Panc1 (cell line): ENCODE data around the gene CHP2. TPM values are rescaled to one million over a fixed set of nuclear protein-coding genes. Genes with fewer than 3 reads are reported as not detected.

ENCODE experiments used
- ATAC-seq: fragments of 200-7000 bp; cut with Tn5 transposase; 2 replicates; pipeline ENCODE4 v1.9.1; 2020; ENCODE audit warnings: mild to moderate bottlenecking, moderate library complexity
- BruUV-seq: library from RNA; stranded (reverse); fragments of 400-500 nt; replicated peaks from 2 replicates; lab custom pipeline; 2021; lab: Mats Ljungman, UMichigan
- CTCF ChIA-PET: fragments of 300-600 bp; sonication (Branson Sonifier 250); formaldehyde crosslinking; loops from one replicate; lab custom pipeline; 2022; ENCODE audit warnings: antibody characterized with exemption; lab: Charles Lee
- POLR2A ChIA-PET: fragments of 300-600 bp; sonication (Branson Sonifier 250); formaldehyde crosslinking; loops from one replicate; lab custom pipeline; 2022; ENCODE audit warnings: antibody characterized with exemption; lab: Charles Lee
- DNase-seq: peaks from one replicate; pipeline ENCODE4 v3.0.0-alpha.2; 2010; ENCODE audit warnings: low read depth, low spot score
- H3K27ac ChIP-seq: 2 replicates; pipeline ENCODE4 v1.5.1; 2011; ENCODE audit warnings: mild to moderate bottlenecking, low read length, inconsistent platforms
- H3K27me3 ChIP-seq: fragments of 200-500 bp; sonication (Bioruptor generic); 2 replicates; pipeline ENCODE4 v1.6.0; 2014; ENCODE audit warnings: low read length, inconsistent platforms; ENCODE audit not compliant: control insufficient read depth, insufficient read depth
- H3K36me3 ChIP-seq: fragments of 200-500 bp; sonication (Bioruptor generic); 2 replicates; pipeline ENCODE4 v1.5.1; 2014; ENCODE audit warnings: inconsistent platforms, mild to moderate bottlenecking, low read length, moderate library complexity; ENCODE audit not compliant: control insufficient read depth, insufficient read depth
- H3K4me1 ChIP-seq: 2 replicates; pipeline ENCODE4 v1.5.1; 2011; ENCODE audit warnings: inconsistent platforms, mild to moderate bottlenecking, low read length, moderate library complexity; ENCODE audit not compliant: control insufficient read depth, insufficient read depth
- H3K4me3 ChIP-seq, 2 experiments: 2 replicates each; pipeline ENCODE4 v1.5.1; 2011 to 2012; ENCODE audit warnings: low read depth in 2 of 2, low read length in 2 of 2, mild to moderate bottlenecking in 2 of 2, inconsistent platforms in 1 of 2, moderate library complexity in 1 of 2
- H3K9me3 ChIP-seq: fragments of 200-500 bp; sonication (Bioruptor generic); 2 replicates; pipeline ENCODE4 v1.5.1; 2014; ENCODE audit warnings: low read depth, mild to moderate bottlenecking, inconsistent platforms, low read length, moderate library complexity; ENCODE audit not compliant: control insufficient read depth, insufficient read depth
- POLR2AphosphoS5 ChIP-seq: IDR thresholded peaks from 2 replicates; pipeline ENCODE4 v1.6.1; 2012; ENCODE audit warnings: mild to moderate bottlenecking, low read depth, low read length, moderate library complexity
- SIN3A ChIP-seq: IDR thresholded peaks from 2 replicates; pipeline ENCODE4 v1.6.1; 2012; ENCODE audit warnings: low read depth, mild to moderate bottlenecking, low read length, moderate library complexity, borderline replicate concordance; ENCODE audit not compliant: insufficient read depth
- TCF7L2 ChIP-seq: IDR thresholded peaks from 2 replicates; pipeline ENCODE4 v1.6.1; 2011; ENCODE audit warnings: mild to moderate bottlenecking, low read depth, low read length, inconsistent platforms
- in situ Hi-C: cut with HindIII; loops from 2 replicates; pipeline ENCODE4 v1.10.0; 2016; ENCODE audit warnings: low sequenced_read_pairs, low pct_unique_long_range_greater_than_20kb
- intact Hi-C: fragments of 100-400 bp; cut with micrococcal nuclease; formaldehyde crosslinking; loops from one replicate; pipeline ENCODE4 v1.10.0; 2022; ENCODE audit not compliant: unreplicated experiment
- total RNA-seq: library from RNA; stranded (reverse); gene quantifications from one replicate; pipeline ENCODE4 v1.2.1, GENCODE V29; 2021; ENCODE audit not compliant: unreplicated experiment
- TF ChIP-seq, protein P1 (sequence below), 2 experiments: IDR thresholded peaks; 2 replicates each; pipeline ENCODE4 v1.6.1; 2011 to 2012; ENCODE audit warnings: low read depth in 2 of 2, control low read depth in 1 of 2, low read length in 1 of 2, mild to moderate bottlenecking in 1 of 2, moderate library complexity in 1 of 2; ENCODE audit not compliant: insufficient read depth in 1 of 2
- TF ChIP-seq, protein P2 (sequence below): fragments of 450-650 bp; IDR thresholded peaks from 2 replicates; pipeline ENCODE4 v1.5.1; 2017; ENCODE audit warnings: mild to moderate bottlenecking

Gene CHP2
- total RNA-seq, 1 experiment from 2014 or later: not detected

DNA sequence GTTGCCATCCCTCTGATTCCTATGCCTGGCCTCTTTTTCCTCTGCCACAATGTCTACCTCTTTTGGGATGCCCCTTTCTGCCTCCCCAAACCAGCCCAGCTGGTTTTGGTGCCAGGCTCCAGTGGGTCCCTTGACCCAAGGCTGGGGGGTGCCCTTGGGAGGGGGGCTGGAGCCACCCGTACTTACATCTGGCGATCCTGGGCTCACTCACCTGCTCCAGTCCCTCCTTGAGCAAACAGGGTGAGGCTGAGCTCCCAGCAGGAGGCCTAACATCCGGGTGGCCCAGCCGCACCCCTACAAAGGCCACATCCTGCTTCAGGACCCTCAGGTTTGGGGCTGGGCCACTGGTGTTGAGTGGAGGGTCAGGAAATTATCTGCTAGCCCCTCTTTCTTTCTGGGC, 43.0 kb upstream of the CHP2 start:
- Histone ChIP-seq H3K9me3 (peaks cover 4% of the 10 kb centered on the region; the same call in 1 of the 2 replicates), H3K36me3 (no peaks in the 10 kb centered on the region), H3K27ac (no peak overlapping the region), H3K4me1 (no peaks in the 10 kb centered on the region), H3K4me3 (no peak overlapping the region), H3K27me3 (peaks cover 5% of the 10 kb centered on the region; the same call in 1 of the 2 replicates)
- POLR2A ChIA-PET: no interaction called here
- BruUV-seq: no TSS peak
- DNase-seq (no peak), ATAC-seq (no peak)
- in situ Hi-C loops (no loop called here), intact Hi-C loops (no loop called here)
- CTCF ChIA-PET: no interaction called here
- TF ChIP-seq POLR2AphosphoS5 (no peak), TCF7L2 (no peak), SIN3A (no peak)
- TF ChIP-seq, protein P1, sequence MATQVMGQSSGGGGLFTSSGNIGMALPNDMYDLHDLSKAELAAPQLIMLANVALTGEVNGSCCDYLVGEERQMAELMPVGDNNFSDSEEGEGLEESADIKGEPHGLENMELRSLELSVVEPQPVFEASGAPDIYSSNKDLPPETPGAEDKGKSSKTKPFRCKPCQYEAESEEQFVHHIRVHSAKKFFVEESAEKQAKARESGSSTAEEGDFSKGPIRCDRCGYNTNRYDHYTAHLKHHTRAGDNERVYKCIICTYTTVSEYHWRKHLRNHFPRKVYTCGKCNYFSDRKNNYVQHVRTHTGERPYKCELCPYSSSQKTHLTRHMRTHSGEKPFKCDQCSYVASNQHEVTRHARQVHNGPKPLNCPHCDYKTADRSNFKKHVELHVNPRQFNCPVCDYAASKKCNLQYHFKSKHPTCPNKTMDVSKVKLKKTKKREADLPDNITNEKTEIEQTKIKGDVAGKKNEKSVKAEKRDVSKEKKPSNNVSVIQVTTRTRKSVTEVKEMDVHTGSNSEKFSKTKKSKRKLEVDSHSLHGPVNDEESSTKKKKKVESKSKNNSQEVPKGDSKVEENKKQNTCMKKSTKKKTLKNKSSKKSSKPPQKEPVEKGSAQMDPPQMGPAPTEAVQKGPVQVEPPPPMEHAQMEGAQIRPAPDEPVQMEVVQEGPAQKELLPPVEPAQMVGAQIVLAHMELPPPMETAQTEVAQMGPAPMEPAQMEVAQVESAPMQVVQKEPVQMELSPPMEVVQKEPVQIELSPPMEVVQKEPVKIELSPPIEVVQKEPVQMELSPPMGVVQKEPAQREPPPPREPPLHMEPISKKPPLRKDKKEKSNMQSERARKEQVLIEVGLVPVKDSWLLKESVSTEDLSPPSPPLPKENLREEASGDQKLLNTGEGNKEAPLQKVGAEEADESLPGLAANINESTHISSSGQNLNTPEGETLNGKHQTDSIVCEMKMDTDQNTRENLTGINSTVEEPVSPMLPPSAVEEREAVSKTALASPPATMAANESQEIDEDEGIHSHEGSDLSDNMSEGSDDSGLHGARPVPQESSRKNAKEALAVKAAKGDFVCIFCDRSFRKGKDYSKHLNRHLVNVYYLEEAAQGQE (IDR thresholded peaks at IDR 0.05; ENCODE audit: insufficient read depth in 1 of 2, low read depth in 2 of 2, low read length in 1 of 2): no peak
- TF ChIP-seq, protein P2, sequence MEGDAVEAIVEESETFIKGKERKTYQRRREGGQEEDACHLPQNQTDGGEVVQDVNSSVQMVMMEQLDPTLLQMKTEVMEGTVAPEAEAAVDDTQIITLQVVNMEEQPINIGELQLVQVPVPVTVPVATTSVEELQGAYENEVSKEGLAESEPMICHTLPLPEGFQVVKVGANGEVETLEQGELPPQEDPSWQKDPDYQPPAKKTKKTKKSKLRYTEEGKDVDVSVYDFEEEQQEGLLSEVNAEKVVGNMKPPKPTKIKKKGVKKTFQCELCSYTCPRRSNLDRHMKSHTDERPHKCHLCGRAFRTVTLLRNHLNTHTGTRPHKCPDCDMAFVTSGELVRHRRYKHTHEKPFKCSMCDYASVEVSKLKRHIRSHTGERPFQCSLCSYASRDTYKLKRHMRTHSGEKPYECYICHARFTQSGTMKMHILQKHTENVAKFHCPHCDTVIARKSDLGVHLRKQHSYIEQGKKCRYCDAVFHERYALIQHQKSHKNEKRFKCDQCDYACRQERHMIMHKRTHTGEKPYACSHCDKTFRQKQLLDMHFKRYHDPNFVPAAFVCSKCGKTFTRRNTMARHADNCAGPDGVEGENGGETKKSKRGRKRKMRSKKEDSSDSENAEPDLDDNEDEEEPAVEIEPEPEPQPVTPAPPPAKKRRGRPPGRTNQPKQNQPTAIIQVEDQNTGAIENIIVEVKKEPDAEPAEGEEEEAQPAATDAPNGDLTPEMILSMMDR: no peak

DNA sequence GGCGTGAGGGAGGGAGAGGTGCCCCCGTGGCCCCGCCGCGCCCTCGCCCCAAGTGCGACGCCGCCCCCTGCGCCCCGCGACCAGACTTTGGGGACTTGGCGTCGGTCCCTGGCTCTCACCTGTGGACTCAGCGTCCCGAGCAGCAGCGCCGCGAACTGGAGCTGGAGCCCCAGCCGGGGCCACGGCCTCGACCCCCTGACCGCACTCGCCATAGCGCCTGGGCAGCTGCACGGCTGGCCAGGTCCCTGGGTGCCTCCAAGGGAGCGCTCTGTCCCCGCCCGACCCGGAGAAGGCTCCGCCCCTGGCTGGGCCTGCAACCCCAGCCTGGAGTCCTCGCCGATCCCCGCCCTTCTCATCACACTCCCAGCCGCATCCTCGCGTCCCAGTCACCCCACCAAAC, 41.9 kb upstream of the CHP2 start, which contains the start of gene ERN2:
Gene ERN2 (minus strand): TSS at position 247 of the 400 bp plus-strand sequence. CDS start 35 bp downstream, at position 212.
- intact Hi-C loops (no loop called here), in situ Hi-C loops (no loop called here)
- no peak within 1 kb of the TSS for H3K4me3 ChIP-seq
- no peak for ATAC-seq
- TF ChIP-seq POLR2AphosphoS5 (no peak), SIN3A (no peak), TCF7L2 (no peak)
- TF ChIP-seq, protein P2: no peak
- TF ChIP-seq, protein P1 (IDR thresholded peaks at IDR 0.05; ENCODE audit: insufficient read depth in 1 of 2, low read depth in 2 of 2, low read length in 1 of 2): no peak
- no peak for DNase-seq
- H3K9me3 ChIP-seq: peaks cover 4% of the 10 kb centered on the region; the same call in 1 of the 2 replicates
- H3K4me1 ChIP-seq: no peaks in the 10 kb centered on the region
- ChIA-PET CTCF (no interaction called here), POLR2A (no interaction called here)
- BruUV-seq: no TSS peak
- no peak within 1 kb of the TSS for H3K27ac ChIP-seq
- H3K27me3 ChIP-seq: peaks cover 5% of the 10 kb centered on the region; the same call in 1 of the 2 replicates
- no peaks in the 10 kb centered on the region for H3K36me3 ChIP-seq
